GM19395 (cell line): ENCODE results near the gene MX2.
A peak's percentile ranks its signal among the peaks of the same experiment; 100 is the strongest.

Experiments
- ATAC-seq: cut with Tn5 transposase; IDR thresholded peaks from one replicate; pipeline ENCODE4 v1.9.1; 2021; ENCODE audit warnings: mild to moderate bottlenecking, moderate library complexity; ENCODE audit not compliant: unreplicated experiment

The MX2 gene

GRCh38 chr21:41363370-41364270, 1.8 kb downstream of the MX2 start:
- ATAC-seq: no peak

DNA sequence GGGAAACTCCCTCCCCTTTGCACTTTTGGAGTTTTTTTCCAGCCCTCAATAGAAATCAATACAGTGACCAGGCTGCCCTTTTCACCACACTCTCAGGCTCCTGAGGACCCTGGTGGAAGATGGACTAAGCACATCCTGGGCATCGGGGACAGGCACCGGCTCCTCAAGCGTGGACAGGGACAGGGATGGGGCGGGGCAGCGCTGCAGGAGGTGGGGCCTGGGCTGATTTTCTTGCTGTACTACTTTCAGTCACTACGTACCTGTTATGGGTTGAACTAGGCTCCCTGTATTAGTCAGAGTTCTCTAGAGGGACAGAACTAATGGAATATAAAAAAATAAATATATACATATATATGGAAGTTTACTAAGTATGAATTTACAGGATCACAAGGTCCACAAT, 2.5 kb downstream of the MX2 start:
- no peak for ATAC-seq

GRCh38 chr21:41365377-41366107, 3.7 kb downstream of the MX2 start:
- ATAC-seq: no peak

DNA sequence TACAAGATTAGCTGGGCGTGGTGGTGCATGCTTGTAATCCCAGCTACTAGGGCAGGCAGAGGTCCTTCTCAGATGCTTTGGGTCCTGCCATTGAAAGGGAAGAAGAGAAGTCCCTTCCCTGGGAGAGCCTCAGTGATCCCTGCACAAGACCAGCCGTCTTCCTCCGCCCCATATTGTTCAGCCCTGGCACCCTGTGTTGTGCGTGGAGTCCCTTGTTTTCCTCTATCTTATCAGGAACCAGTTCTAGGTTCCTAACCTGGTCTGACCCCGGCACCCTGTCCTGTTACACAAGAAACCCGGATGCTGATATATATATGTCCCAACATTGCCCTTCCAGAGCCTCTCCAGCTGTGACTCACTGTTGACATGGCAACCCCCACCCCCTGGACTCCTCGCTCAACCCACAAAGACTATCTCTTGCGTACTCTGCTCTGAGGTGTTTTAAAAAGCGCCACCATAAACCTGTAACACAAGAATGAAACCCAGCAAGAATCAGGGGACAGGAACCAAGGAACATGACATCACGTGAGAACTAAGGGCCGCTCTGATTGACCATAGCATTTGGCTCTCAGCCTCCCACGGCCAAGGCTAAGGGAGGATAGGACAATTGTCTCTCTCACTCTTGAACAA, 4.8 kb downstream of the MX2 start:
- ATAC-seq: no peak

- ATAC-seq: peak; percentile 15
Observed at GRCh38 chr21:41367301-41367944, 5.6 kb downstream of the MX2 start.

GRCh38 chr21:41367945-41368734, 6.3 kb downstream of the MX2 start:
- peak; percentile 70 for ATAC-seq

GRCh38 chr21:41368735-41369104, 6.9 kb downstream of the MX2 start:
- no peak for ATAC-seq

GRCh38 chr21:41369105-41369919, 7.5 kb downstream of the MX2 start:
- no peak for ATAC-seq

- ATAC-seq: no peak
Observed at GRCh38 chr21:41369920-41370839, 8.4 kb downstream of the MX2 start.

- no peak for ATAC-seq
Observed at GRCh38 chr21:41370840-41371684, 9.2 kb downstream of the MX2 start.

GRCh38 chr21:41371685-41372030, 9.8 kb downstream of the MX2 start:
- no peak for ATAC-seq

- ATAC-seq: no peak
Observed at GRCh38 chr21:41373253-41373652, 11.4 kb downstream of the MX2 start.

- no peak for ATAC-seq
Observed at GRCh38 chr21:41373763-41374162, 11.9 kb downstream of the MX2 start.

DNA sequence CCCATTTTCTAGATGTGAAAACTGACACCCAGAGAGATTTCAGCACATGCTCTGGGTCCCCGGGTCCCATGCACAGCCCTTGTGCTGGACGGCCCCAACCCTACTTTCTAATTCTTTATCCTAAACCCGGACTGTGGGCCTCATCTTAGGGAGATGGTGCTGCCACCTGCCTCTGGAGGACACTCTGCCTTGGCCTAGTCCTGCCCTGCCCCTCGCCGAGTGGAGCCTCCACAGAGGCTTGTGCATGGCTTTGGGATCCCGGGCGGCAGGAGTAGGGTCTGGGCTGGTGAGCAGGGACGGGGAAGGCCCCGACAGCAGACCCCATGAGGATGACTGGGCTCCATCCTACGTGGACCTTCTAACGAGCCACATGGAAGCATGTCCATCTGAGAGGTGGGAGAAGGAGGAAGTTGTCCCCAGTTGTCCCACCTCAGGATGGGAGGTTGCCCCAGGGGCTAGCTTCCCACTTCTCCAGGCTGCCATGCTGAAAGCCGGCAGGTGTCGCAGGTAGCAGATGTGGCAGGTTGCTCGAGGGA, 12.4 kb downstream of the MX2 start:
- no peak for ATAC-seq

GRCh38 chr21:41374867-41375533, 13.2 kb downstream of the MX2 start:
- ATAC-seq: no peak

DNA sequence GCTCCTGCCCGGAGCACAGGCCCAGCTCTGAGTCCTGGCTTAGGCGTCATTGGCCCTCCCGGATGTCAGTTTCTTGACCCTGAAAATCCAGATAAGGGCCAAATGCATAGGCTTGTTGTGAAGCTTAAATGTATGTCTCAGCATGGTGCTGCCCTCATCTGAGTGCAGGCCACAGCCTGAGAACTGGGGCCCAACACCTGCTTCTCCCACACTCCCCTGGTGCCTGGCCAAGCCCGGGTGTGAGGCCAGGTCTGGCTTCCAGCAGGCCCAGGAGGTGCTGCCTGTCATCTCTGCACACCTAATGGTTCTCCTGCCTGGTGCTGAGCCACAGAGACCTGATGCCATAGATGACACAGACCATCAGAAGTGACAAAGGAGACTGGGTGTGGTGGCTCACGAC, 14.0 kb downstream of the MX2 start:
- no peak for ATAC-seq

DNA sequence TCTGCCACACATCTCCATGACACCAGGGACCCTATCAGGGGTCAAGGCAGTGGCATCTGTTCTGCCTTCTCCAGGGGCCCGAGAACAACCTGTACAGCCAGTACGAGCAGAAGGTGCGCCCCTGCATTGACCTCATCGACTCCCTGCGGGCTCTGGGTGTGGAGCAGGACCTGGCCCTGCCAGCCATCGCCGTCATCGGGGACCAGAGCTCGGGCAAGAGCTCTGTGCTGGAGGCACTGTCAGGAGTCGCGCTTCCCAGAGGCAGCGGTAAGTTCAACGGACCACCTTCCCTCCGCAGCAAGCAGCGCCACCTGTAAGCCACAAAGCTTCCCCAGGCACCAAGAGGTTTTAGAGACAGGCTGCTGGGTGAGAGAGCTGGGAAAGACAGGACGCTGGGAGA, 15.9 kb downstream of the MX2 start:
- no peak for ATAC-seq
